GM19455 (cell line): ENCODE measurements around the gene SNX13.

Experiments
- ATAC-seq: cut with Tn5 transposase; IDR thresholded peaks from one replicate; pipeline ENCODE4 v1.9.1; 2021; ENCODE audit not compliant: unreplicated experiment

The SNX13 gene

DNA sequence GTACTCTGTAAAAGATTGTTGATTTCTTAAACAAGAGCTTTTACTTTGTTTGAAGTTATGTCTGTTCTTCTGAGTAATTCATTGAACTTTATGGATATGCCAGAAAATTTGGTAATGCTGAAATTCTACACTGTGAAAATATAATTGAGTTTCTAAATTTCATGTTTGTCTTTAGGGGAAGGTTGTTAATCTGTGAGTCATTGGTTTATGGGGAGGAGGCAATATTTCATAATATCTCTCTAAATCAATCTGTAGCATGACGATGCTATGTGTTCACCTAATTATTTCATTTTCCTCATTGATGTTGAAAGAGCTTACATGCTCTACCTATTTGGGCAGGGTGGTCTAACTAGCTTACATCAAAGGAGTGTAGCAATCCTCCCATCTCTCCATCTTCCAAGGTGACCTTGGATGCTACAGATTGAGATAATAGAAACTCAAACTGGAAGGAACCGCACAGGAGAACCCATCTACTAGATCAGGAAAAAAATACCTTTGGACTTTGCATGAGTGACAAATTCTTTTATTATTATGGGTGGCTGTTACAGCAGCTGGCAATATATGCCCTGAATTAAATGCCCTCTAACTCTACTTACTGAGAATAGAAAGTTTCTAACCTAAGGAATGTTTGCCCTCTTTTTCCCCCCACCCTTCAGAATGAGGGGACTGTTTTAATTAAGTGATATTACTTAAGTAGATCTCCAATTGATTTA, 8.4 kb upstream of the SNX13 start:
- no peak for ATAC-seq

DNA sequence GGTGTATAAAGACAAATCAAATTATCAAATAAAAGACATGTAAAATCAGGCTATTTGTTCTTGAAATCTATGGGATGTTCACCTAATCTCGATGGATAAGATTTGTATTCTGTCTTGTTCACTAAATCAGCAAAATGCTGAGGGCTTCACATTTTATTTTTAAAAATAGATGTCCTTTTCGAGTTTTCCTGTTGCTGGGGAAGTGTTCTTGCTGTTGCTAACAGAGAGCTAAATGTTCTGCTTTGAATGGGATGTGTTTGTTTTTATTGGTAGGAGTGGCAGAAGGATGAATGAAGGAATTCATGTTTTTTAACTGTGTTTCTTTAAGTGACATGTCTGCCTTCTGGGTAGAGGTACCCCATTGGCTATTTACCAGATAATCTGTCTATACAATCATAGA, 7.3 kb upstream of the SNX13 start:
- no peak for ATAC-seq

DNA sequence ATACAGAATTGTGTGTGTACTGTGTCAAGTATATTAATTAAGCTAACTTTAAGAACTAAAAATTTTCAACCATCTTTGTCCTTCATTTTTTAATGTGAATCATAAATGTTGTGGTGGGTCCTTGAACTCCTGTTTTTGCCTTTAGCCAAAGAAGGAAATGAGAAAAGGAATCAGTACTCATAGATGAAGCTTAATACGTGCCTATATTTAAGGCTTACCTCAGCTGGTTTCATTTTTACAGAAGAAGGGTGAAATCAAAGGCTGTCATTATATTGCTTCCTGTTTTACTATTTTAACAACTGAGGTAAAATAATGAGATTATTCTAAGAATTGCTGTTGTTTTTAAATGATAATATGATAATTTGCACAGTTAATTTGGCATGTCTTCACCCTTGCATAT, 6.3 kb upstream of the SNX13 start:
- ATAC-seq: peak; percentile 74

DNA sequence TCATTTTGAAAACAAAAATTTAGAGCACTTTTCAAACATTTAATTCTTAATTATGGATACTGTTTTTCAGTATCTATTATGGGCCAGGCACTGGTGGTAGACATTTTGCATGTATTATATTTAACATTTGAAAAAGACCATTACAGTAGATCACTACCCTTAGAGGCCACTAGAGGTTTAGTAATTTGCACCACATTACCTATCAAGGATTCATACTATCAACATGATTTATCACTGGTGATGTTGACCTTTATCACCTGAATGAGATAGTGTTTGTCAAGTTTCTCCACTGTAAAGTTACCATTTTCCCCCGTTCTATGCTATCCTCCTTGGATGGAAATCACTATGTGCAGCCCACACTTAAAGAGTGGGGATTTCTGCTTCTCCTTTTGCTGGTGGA, 4.4 kb upstream of the SNX13 start:
- ATAC-seq: no peak

DNA sequence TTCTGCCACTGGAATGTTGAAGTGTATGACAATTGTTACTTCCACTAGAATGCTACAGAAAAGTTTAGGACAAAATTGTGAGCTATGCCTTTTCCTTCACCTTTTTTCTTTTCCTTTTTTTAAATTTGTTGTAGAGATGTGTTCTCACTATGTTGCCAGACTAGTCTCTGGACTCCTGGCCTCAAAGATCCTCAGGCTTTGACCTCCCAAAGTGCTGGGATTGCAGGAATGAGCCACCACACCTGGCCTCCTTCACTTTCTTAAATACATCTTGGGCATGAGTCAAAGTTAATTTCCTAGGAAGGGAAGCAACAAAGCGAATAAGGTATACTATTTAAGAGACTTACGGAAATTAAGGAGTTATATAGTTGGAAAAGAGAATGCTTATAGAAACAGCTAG, 2.7 kb upstream of the SNX13 start:
- ATAC-seq: no peak

DNA sequence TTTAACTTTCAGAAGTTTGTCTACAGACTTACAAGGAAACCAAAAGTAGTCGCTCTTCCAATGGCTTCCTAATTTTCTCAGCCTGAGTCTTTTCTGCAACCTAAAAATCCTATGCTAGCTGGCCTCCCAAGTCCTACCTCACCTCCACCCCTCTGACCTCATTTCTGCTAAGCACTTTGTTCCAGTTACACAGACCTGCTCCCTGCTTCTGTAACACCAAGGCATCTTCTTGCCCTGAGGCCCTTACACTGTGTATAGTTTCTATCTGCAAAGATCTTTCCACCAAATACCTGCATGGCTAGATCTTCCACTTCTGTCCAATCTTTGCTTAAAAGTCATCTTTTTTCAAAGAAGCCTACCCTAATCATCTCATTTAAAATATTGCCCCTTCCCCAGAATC, 1.9 kb upstream of the SNX13 start:
- ATAC-seq: no peak

DNA sequence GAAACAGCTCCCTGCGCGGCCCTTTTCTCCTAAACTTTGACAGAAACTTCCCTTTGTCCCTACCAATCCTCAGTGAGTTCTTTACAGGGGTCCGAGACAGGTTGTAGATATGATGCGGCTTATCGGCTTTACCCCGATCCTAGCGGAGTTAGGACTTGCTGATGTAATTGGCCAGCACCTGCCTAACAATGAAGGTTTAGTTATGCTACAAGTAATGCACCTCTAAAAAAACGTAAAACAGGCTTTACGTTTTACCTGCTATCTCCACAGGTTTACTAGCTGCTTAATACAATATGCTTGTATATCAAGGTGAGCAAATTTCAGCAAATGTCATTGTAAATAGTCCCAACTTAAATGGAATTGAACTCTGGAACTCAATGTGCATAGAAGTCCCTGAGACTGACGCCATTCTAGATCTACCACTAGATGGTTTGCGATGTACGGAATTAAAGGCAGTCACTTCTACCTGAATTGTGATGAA, 697 bp upstream of the SNX13 start:
- peak; percentile 1 for ATAC-seq

DNA sequence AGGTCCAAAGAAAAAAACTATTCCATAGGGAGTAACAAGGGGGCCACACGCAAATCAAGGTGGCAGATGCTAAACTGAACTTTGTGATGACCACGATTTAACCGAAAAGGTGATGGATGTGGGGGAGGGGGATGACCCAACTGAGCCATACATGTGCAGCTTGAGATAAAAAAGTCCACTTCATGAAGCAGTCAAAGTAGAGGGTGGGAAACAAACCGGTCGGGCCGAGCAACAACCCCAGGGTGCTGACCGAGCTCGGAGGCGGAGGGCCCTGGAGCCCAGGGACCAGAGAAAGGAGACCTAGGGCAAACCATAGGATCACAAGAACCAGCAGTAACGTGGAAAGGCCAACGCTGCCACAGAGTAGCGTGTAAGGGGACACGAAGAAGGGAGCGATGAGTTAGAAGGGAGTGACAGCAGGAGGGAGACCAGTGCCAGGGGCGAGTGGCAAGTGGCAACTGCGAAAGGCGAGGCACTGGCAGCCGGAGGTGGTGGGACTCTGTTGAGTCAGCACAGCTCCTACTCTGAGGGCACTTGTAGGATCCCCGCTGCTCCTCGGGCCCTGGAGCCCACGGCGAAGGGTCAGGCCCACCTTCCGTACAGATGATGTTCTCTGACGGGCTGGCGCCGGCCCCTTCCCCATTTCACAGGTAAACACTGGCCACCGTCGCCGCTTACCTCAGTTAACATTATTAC, 540 bp downstream of the SNX13 start:
- ATAC-seq: peak; percentile 52

DNA sequence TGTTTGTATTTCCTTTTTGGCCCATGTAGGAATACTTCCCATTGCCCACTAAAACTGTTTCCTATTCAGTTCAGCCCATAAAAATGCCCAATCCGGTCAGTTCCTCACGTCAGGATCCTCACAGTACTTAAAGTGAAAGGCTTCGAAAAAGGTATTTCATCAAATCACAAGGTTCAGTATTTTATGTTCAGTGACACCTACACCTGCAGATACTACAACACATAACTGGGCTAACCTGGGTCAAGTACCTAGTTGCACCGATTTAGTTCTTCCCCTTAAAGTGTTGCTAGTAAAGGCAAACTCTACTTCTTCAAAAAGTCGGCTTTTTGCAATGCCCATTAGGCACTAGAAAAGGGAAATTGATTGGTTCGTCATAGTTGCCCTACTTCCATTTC, 1.1 kb downstream of the SNX13 start:
- ATAC-seq: no peak

DNA sequence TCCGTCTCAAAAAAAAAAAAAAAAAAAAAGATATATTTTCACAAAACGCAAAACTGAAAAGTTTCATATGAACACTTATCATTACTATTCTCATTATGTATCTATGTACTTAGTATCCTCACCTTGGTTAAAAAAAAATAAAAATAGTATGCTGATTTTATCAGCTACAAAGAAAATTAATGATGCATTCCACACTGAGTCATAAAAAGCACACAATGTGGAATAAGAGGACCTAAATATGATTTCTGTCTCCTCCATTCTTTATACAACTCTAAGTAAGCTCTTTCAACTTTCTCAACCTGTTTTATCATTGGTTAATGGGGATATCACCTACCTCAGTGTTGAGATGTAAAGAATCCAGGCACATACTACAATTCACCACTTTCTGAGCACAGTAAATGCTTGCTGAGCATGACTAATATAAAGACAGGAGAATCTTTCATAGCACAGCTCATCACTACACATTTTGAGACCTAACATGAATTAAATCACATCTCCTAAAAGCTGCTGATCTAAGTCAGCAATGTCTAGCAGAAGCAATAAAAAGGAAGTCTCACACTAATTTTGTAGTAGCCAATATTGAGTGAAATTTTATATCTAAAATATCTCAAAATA, 2.7 kb downstream of the SNX13 start:
- ATAC-seq: no peak

DNA sequence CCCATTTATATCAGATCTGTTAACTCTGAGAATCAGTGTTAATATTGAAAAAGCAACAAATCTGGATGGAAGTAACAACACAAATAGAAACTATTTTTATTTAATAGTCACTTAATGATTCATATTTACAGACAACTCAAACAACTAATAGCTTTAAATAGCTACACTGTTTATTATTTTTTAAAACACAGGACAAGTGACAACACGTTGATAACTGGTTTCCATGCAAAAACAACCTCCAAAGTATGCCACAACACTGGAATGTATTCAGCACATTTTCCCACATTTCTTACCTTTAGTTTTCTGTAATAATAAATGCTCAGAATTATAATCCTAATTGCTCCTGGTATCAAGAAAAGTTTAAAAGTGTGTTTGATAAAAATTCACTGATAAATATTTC, 4.0 kb downstream of the SNX13 start:
- ATAC-seq: no peak

DNA sequence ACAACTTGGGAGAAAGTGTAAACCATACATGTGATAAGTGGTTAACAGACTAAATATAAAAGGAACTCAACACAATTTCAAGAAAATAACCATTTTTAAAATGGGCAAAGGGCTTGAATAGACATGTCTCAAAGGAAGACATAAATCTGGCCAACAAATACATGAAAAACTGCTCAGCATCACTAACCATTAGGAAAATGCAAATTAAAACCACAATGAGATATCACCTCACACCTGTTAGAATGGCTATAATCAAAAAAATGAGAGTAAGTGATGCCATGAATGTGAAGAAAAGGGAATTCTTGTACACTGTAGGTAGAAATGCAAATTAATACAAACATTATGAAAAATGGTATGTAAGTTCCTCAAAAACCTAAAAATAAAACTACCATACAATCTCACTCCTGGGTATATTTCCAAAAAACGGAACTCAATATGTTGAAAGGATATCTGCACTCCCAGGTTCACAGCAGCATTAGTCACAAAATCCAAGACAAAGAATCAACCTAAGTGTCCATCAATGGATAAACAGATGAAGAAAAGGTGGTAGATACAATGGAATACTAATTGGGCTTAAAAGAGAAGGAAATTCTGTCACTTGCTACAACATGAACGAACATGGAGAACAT, 5.6 kb downstream of the SNX13 start:
- no peak for ATAC-seq

DNA sequence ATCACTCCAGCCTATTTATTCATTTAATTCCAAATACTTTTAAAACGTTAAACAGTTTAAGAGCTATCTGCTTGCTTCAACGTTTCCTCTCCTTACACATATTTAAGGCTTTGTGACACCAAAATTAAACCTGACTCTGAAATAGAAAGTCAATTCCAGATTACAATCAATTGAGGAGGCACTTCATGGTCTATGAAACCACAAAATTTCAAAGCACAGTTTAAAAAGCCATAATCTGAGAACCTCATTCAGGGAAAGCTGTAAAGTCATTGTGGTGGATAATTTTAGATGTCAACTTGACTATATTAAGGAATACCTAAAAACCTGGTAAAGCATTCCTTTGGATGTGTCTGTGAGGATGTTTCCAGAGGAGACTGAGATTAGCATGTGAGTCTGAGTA, 6.2 kb downstream of the SNX13 start:
- no peak for ATAC-seq

DNA sequence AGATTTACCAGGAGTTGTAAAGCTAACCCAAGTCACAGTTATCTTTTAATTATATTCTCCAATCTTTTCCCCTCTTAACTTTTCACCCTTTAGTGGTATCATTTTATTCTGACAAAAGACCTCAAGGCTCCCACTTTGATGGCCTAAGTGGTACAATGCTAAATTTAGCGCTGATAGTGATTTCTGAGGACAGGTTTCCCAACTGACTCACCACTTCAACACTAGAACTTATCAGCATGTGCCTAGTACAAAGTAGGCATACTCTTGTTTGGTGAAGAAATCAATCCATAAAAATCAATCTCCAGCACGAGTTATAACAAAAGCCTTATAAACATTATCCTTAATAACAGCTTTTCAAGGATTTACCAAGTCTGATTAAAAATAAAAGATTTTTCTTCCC, 7.5 kb downstream of the SNX13 start:
- ATAC-seq: no peak

DNA sequence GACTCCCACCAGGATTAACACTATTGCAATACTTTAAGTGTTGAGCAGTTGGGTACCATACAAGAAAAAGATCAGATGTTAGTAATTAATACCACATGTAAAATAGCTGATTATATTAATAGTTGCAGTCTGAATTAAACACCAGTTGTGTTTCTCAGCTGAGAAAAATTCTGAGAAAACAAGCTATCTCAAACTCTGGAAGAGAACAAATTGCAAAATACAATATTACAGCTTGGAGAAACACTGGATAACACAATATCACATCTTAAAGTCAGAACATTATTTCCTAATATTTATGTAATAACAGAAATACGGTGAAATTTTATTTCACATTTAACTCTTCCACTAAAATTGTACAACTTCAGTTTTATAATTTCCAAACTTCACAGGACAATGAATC, 9.2 kb downstream of the SNX13 start:
- ATAC-seq: no peak

DNA sequence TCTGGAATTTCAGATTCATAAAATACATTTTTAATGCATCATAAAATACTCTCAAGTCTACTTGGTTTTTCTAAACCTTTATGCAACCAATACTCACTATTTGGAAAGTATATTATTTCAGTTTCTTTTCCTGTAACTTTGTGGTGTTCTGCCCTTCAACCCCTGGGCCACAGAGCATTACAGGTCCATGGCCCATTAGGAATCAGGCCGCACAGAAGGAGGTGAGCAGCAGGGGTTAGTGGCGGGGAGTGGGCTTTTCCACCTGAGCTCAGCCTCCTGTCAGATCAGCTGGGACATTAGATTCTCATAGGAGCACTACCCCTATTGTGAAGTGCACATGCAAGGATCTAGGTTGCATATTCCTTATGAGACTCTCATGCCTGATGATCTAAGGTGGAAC, 9.7 kb downstream of the SNX13 start:
- no peak for ATAC-seq

DNA sequence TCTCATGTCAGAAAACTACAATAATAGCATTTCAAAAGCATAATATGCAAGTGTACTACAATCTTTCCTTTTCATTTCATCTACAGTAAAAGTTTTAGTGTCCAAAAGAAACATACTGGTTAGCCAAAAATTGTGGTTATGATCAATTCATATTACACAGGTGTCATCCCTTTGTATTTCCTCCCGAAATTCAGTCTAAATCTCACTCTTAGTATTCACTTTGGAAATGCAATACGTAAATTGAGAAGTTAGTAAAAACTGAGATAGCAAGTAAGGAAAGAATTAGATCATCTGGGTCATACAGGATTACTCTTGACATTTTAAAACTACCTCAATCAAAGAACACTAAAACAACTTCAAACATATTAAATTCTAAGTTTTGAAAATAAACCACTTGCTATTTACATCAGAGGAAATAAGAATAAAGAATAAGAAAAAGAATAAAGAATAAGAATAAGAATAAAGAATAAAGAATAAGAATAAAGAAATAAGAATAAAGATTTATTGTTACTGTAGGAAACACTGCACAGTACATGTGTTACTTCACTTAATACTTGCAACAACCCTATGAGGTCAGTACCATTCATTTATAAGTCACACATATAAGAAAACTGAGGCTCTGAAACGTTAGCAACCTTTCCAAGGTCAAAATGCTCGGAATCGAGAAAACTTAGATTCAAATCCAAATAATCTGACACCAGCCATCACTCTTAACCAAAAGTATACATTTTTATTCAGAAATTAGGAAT, 10.5 kb downstream of the SNX13 start:
- no peak for ATAC-seq

DNA sequence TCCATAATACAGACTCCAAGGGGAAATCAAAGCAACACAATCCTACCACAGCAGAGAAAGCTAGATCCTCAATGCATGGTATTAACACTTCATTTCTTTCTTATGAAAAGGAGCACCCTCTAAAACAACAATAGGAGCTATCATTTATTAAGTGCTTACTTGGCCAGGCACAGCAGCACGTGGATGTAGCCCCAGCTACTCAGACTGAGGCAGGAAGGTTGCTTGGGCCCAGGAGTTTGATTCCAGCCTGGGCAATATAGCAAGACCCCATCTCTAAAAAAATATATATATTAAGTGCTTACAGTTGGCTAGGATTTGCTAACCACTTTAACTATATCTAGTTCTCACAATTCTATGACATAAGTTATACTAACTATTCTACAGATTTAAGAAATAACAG, 12.2 kb downstream of the SNX13 start:
- no peak for ATAC-seq

DNA sequence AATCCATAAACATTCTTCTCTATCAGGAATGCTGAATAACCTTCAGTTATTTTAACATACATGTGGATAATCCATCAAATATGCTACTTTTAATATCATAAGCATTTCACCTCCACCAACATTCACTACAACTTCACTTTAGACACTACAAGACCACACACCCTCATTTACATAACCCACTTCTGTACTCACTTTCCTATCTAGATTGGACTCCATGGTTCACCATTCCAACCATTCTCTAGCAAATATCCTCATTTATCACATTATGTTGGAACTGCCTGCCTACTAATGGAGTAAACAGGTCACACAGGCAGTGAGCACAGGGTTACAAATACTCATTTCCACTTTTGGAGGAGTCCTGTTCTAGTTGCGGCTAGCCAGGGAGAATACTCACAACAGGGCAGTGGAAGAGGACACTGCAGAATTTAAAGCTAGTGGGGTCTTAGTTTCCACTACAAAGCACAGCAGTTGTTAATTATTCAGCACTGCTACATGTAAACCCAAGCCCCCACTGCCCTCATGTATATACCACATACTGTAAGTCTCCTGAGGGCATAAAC, 18.4 kb downstream of the SNX13 start:
- ATAC-seq: no peak

DNA sequence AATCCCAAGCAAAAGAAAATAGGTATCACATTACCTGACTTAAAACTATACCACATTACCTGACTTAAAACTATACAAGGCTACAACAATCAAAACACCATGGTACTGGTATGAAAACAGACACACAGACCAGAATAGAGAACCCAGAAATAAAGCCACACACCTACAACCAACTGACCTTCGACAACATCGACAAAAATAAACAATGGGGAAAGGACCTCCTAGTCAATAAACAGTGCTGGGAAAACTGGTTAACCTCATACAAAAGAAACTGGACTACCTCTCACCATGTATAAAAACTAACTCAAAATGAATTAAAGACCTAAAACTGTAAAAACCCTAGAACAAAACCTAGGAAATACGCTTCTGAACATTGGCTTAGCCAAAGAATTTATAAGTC, 22.5 kb downstream of the SNX13 start:
- ATAC-seq: no peak

DNA sequence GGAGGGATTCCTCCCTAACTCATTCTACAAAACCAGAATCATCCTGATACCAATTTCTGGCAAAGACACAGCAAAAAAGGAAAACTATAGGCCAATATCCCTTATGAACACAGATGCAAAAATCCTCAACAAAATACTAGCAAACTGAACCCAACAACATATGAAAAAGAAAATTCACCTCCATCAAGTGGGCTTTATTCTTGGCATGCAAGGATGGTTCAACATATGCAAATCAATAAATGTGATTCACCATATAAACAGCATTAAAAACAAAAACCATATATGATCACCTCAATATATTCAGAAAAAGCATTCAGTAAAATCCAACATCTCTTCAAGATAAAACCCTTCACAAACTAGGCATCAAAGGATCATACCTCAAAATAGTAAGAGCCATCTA, 23.5 kb downstream of the SNX13 start:
- no peak for ATAC-seq
